ENCODE measurements around the gene ATP11A.

The ATP11A gene

GRCh38 chr13:112896736-112897602 is 207.1 kb downstream of the ATP11A start:
- peaks cover 72% of the 10 kb centered on the region for H3K27me3 ChIP-seq (replicated peaks; ENCODE audit: control insufficient read depth, insufficient read depth, low read length)
- no peak for DNase-seq (ENCODE audit: low read depth)
- H3K4me1 ChIP-seq (ENCODE audit: control insufficient read depth, insufficient read depth, low read length): no peaks in the 10 kb centered on the region
- no peaks in the 10 kb centered on the region for H3K9me3 ChIP-seq (ENCODE audit: control insufficient read depth, low read length)
- no peak overlapping the region for H3K4me3 ChIP-seq (ENCODE audit: low read length)
- no peaks in the 10 kb centered on the region for H3K36me3 ChIP-seq (ENCODE audit: control insufficient read depth, insufficient read depth, low read length, severe bottlenecking)
- no peak overlapping the region for H3K9ac ChIP-seq (ENCODE audit: low read length)

GRCh38 chr13:112897603-112897955 is 207.7 kb downstream of the ATP11A start:
- H3K36me3 ChIP-seq (ENCODE audit: control insufficient read depth, insufficient read depth, low read length, severe bottlenecking): no peaks in the 10 kb centered on the region
- H3K27me3 ChIP-seq (replicated peaks; ENCODE audit: control insufficient read depth, insufficient read depth, low read length): peaks cover 72% of the 10 kb centered on the region
- DNase-seq (ENCODE audit: low read depth): no peak
- H3K9me3 ChIP-seq (ENCODE audit: control insufficient read depth, low read length): no peaks in the 10 kb centered on the region
- no peak overlapping the region for H3K4me3 ChIP-seq (ENCODE audit: low read length)
- H3K4me1 ChIP-seq (ENCODE audit: control insufficient read depth, insufficient read depth, low read length): no peaks in the 10 kb centered on the region
- no peak overlapping the region for H3K9ac ChIP-seq (ENCODE audit: low read length)

- Histone ChIP-seq H3K4me3 (ENCODE audit: low read length) (no peak overlapping the region), H3K27me3 (replicated peaks; ENCODE audit: control insufficient read depth, insufficient read depth, low read length) (peaks cover 72% of the 10 kb centered on the region), H3K4me1 (ENCODE audit: control insufficient read depth, insufficient read depth, low read length) (no peaks in the 10 kb centered on the region), H3K36me3 (ENCODE audit: control insufficient read depth, insufficient read depth, low read length, severe bottlenecking) (no peaks in the 10 kb centered on the region), H3K9ac (ENCODE audit: low read length) (no peak overlapping the region), H3K9me3 (ENCODE audit: control insufficient read depth, low read length) (no peaks in the 10 kb centered on the region)
- no peak for DNase-seq (ENCODE audit: low read depth)
Observed at GRCh38 chr13:112897956-112898620, 208.2 kb downstream of the ATP11A start.

GRCh38 chr13:112898621-112899280 is 208.9 kb downstream of the ATP11A start:
- Histone ChIP-seq H3K36me3 (ENCODE audit: control insufficient read depth, insufficient read depth, low read length, severe bottlenecking) (no peaks in the 10 kb centered on the region), H3K9ac (ENCODE audit: low read length) (no peak overlapping the region), H3K9me3 (ENCODE audit: control insufficient read depth, low read length) (no peaks in the 10 kb centered on the region), H3K4me3 (ENCODE audit: low read length) (no peak overlapping the region), H3K4me1 (ENCODE audit: control insufficient read depth, insufficient read depth, low read length) (no peaks in the 10 kb centered on the region), H3K27me3 (replicated peaks; ENCODE audit: control insufficient read depth, insufficient read depth, low read length) (peaks cover 72% of the 10 kb centered on the region)
- no peak for DNase-seq (ENCODE audit: low read depth)

GRCh38 chr13:112899281-112900225 is 209.7 kb downstream of the ATP11A start:
- no peak for DNase-seq (ENCODE audit: low read depth)
- no peaks in the 10 kb centered on the region for H3K36me3 ChIP-seq (ENCODE audit: control insufficient read depth, insufficient read depth, low read length, severe bottlenecking)
- H3K27me3 ChIP-seq (replicated peaks; ENCODE audit: control insufficient read depth, insufficient read depth, low read length): peaks cover 72% of the 10 kb centered on the region
- no peaks in the 10 kb centered on the region for H3K4me1 ChIP-seq (ENCODE audit: control insufficient read depth, insufficient read depth, low read length)
- peaks cover 5% of the 10 kb centered on the region for H3K9me3 ChIP-seq (ENCODE audit: control insufficient read depth, low read length)
- H3K4me3 ChIP-seq (ENCODE audit: low read length): no peak overlapping the region
- H3K9ac ChIP-seq (ENCODE audit: low read length): no peak overlapping the region

GRCh38 chr13:112900226-112900600 is 210.4 kb downstream of the ATP11A start:
- H3K9ac ChIP-seq (ENCODE audit: low read length): no peak overlapping the region
- H3K9me3 ChIP-seq (ENCODE audit: control insufficient read depth, low read length): peaks cover 12% of the 10 kb centered on the region
- H3K27me3 ChIP-seq (replicated peaks; ENCODE audit: control insufficient read depth, insufficient read depth, low read length): peaks cover 66% of the 10 kb centered on the region
- DNase-seq (ENCODE audit: low read depth): no peak
- no peaks in the 10 kb centered on the region for H3K36me3 ChIP-seq (ENCODE audit: control insufficient read depth, insufficient read depth, low read length, severe bottlenecking)
- no peaks in the 10 kb centered on the region for H3K4me1 ChIP-seq (ENCODE audit: control insufficient read depth, insufficient read depth, low read length)
- no peak overlapping the region for H3K4me3 ChIP-seq (ENCODE audit: low read length)

GRCh38 chr13:112900691-112901091 is 210.9 kb downstream of the ATP11A start:
- Histone ChIP-seq H3K27me3 (replicated peaks; ENCODE audit: control insufficient read depth, insufficient read depth, low read length) (peaks cover 66% of the 10 kb centered on the region), H3K9me3 (ENCODE audit: control insufficient read depth, low read length) (peaks cover 17% of the 10 kb centered on the region), H3K36me3 (ENCODE audit: control insufficient read depth, insufficient read depth, low read length, severe bottlenecking) (no peaks in the 10 kb centered on the region), H3K4me3 (ENCODE audit: low read length) (no peak overlapping the region), H3K9ac (ENCODE audit: low read length) (no peak overlapping the region), H3K4me1 (ENCODE audit: control insufficient read depth, insufficient read depth, low read length) (no peaks in the 10 kb centered on the region)
- no peak for DNase-seq (ENCODE audit: low read depth)

GRCh38 chr13:112902101-112902651 is 212.3 kb downstream of the ATP11A start:
- H3K9ac ChIP-seq (ENCODE audit: low read length): no peak overlapping the region
- H3K4me3 ChIP-seq (ENCODE audit: low read length): no peak overlapping the region
- peak; percentile 16 for DNase-seq (ENCODE audit: low read depth)
- H3K36me3 ChIP-seq (ENCODE audit: control insufficient read depth, insufficient read depth, low read length, severe bottlenecking): no peaks in the 10 kb centered on the region
- H3K4me1 ChIP-seq (ENCODE audit: control insufficient read depth, insufficient read depth, low read length): no peaks in the 10 kb centered on the region
- peaks cover 66% of the 10 kb centered on the region for H3K27me3 ChIP-seq (replicated peaks; ENCODE audit: control insufficient read depth, insufficient read depth, low read length)
- H3K9me3 ChIP-seq (ENCODE audit: control insufficient read depth, low read length): peaks cover 25% of the 10 kb centered on the region

- no peaks in the 10 kb centered on the region for H3K36me3 ChIP-seq (ENCODE audit: control insufficient read depth, insufficient read depth, low read length, severe bottlenecking)
- no peak overlapping the region for H3K9ac ChIP-seq (ENCODE audit: low read length)
- H3K9me3 ChIP-seq (ENCODE audit: control insufficient read depth, low read length): peaks cover 25% of the 10 kb centered on the region
- H3K27me3 ChIP-seq (replicated peaks; ENCODE audit: control insufficient read depth, insufficient read depth, low read length): peaks cover 68% of the 10 kb centered on the region
- H3K4me1 ChIP-seq (ENCODE audit: control insufficient read depth, insufficient read depth, low read length): no peaks in the 10 kb centered on the region
- DNase-seq (ENCODE audit: low read depth): no peak
- no peak overlapping the region for H3K4me3 ChIP-seq (ENCODE audit: low read length)
Observed at GRCh38 chr13:112902669-112903068, 212.8 kb downstream of the ATP11A start.

GRCh38 chr13:112903071-112903577 is 213.3 kb downstream of the ATP11A start:
- DNase-seq (ENCODE audit: low read depth): no peak
- Histone ChIP-seq H3K27me3 (replicated peaks; ENCODE audit: control insufficient read depth, insufficient read depth, low read length) (peaks cover 73% of the 10 kb centered on the region), H3K9ac (ENCODE audit: low read length) (no peak overlapping the region), H3K9me3 (ENCODE audit: control insufficient read depth, low read length) (peaks cover 25% of the 10 kb centered on the region), H3K4me3 (ENCODE audit: low read length) (no peak overlapping the region), H3K4me1 (ENCODE audit: control insufficient read depth, insufficient read depth, low read length) (no peaks in the 10 kb centered on the region), H3K36me3 (ENCODE audit: control insufficient read depth, insufficient read depth, low read length, severe bottlenecking) (no peaks in the 10 kb centered on the region)
